Measurements from ENCODE around the gene KCTD1. TPM values are rescaled to one million over a fixed set of nuclear protein-coding genes. Genes with fewer than 3 reads are reported as not detected.
A peak's percentile ranks its signal among the peaks of the same experiment; 100 is the strongest.

Gene KCTD1
- polyA plus RNA-seq, 4 donors, result 1.8 to 5.8 (median 3.2) TPM

DNA sequence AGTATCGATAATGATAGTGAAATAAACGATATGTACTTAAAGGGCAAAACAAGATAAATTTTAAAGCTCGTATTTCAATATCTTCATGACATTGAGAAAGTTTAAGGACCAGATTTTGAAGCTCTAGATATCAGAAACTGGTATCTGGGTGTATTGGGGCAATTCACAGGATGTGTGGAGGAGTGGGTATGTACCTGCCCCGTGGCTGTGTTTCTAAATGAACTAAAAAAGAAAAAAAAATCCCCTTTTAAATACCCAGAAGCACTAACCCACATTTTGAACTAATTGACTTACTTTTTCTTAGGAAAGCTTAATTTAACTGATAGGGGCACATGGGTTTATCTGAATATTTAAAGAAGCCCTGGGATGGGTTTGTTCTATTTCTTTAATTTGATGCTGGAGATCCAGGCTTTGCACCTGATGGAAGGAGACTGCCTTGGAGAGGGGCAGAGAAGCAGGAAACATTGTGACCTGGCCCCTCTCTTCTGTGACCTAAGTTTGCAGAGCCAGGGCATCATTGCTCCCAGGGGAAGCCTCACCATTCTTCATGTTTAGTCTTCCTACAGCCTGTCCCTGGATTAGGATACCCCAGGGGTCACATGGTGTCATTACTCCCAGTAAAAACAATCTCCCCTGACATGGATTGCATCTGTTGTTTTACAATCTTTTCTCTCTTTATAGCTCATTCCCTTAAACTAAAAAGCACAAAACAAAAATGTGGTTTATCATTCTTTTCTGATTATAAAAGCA, 7.6 kb upstream of the KCTD1 start:
- FAIRE-seq, result no peak
- WGBS, 3 donors, result 24 to 72% (median 46%) methylated on average over 4 of the region's 4 CpGs
- Histone ChIP-seq H3K4me1 (ENCODE audit: control insufficient read depth in 3 of 3, insufficient read depth in 2 of 3, low read depth in 1 of 3, low read length in 2 of 3) (peaks cover 0 to 2% (median 0%) of the 10 kb centered on the region in 3 donors), H3K4me3 (ENCODE audit: low read depth in 1 of 3, low read length in 3 of 3) (no peak overlapping the region), H3K36me3 (ENCODE audit: control insufficient read depth in 3 of 3, insufficient read depth in 2 of 3, low read depth in 1 of 3, low read length in 3 of 3) (no peaks in the 10 kb centered on the region), H3K27ac (ENCODE audit: low read depth in 1 of 3, low read length in 2 of 3) (no peak overlapping the region), H3K9me3 (ENCODE audit: control insufficient read depth in 2 of 2, insufficient read depth in 1 of 2, low read depth in 1 of 2, low read length in 1 of 2) (no peaks in the 10 kb centered on the region), H3K27me3 (ENCODE audit: control insufficient read depth in 3 of 3, insufficient read depth in 3 of 3, low read length in 3 of 3) (peaks cover 2 to 33% (median 7%) of the 10 kb centered on the region in 3 donors)
- DNase-seq, result no peak

DNA sequence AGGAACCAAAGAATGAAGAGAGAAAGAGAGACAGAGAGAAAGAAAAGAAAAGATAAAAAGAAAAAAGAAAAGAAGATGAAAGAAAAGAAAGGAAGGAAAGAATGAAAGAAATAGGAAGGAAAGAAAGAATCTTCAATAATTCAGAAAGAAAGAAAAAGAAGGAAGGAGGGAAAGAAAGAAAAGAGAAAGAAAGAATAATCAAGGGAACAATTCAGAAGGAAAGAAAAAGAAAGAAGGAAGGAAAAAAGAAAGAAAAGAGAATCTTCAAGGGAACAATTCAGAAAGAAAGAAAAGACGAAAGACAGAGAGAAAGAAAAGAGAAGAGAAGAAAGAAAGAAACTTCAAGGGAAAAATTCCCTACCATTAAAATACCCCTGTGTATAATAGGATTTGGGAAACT, 5.6 kb upstream of the KCTD1 start:
- Histone ChIP-seq H3K27me3 (ENCODE audit: control insufficient read depth in 3 of 3, insufficient read depth in 3 of 3, low read length in 3 of 3) (peaks cover 17 to 53% (median 20%) of the 10 kb centered on the region in 3 donors), H3K27ac (ENCODE audit: low read depth in 1 of 3, low read length in 2 of 3) (no peak overlapping the region), H3K4me1 (ENCODE audit: control insufficient read depth in 3 of 3, insufficient read depth in 2 of 3, low read depth in 1 of 3, low read length in 2 of 3) (peaks cover 0 to 14% (median 9%) of the 10 kb centered on the region in 3 donors), H3K36me3 (ENCODE audit: control insufficient read depth in 3 of 3, insufficient read depth in 2 of 3, low read depth in 1 of 3, low read length in 3 of 3) (no peaks in the 10 kb centered on the region), H3K4me3 (ENCODE audit: low read depth in 1 of 3, low read length in 3 of 3) (no peak overlapping the region), H3K9me3 (ENCODE audit: control insufficient read depth in 2 of 2, insufficient read depth in 1 of 2, low read depth in 1 of 2, low read length in 1 of 2) (no peaks in the 10 kb centered on the region)
- DNase-seq, result no peak
- FAIRE-seq, result no peak
- WGBS, 3 donors, result 81 to 94% (median 86%) methylated on average over 1 of the region's 1 CpG

DNA sequence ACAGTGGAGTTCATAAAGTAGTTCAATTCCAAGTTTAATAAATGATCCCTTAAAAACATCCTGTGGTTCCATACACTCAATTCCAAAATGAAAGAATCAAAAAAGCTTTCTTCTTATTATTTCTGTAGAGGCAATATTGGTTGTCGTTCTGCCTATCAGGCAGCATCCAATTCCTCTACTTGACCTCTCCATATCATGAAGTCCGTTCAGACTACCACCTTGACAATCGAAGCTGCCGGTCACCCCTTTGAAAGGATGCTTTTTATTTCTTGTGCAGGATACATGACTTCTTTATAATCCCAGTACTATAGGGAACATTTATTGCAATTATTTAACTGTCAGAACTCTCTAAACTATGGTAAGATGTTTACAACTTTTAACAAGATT, 3.3 kb upstream of the KCTD1 start:
- Histone ChIP-seq H3K27me3 (ENCODE audit: control insufficient read depth in 3 of 3, insufficient read depth in 3 of 3, low read length in 3 of 3) (peaks cover 17 to 56% (median 20%) of the 10 kb centered on the region in 3 donors), H3K36me3 (ENCODE audit: control insufficient read depth in 3 of 3, insufficient read depth in 2 of 3, low read depth in 1 of 3, low read length in 3 of 3) (no peaks in the 10 kb centered on the region), H3K4me1 (ENCODE audit: control insufficient read depth in 3 of 3, insufficient read depth in 2 of 3, low read depth in 1 of 3, low read length in 2 of 3) (peaks cover 0 to 21% (median 13%) of the 10 kb centered on the region in 3 donors), H3K4me3 (ENCODE audit: low read depth in 1 of 3, low read length in 3 of 3) (no peak overlapping the region), H3K9me3 (ENCODE audit: control insufficient read depth in 2 of 2, insufficient read depth in 1 of 2, low read depth in 1 of 2, low read length in 1 of 2) (no peaks in the 10 kb centered on the region), H3K27ac (ENCODE audit: low read depth in 1 of 3, low read length in 2 of 3) (no peak overlapping the region)
- DNase-seq (peak in 1 of 2 donors; percentile 9), FAIRE-seq (no peak)
- WGBS, 3 donors, result 18 to 36% (median 36%) methylated on average over 4 of the region's 4 CpGs

DNA sequence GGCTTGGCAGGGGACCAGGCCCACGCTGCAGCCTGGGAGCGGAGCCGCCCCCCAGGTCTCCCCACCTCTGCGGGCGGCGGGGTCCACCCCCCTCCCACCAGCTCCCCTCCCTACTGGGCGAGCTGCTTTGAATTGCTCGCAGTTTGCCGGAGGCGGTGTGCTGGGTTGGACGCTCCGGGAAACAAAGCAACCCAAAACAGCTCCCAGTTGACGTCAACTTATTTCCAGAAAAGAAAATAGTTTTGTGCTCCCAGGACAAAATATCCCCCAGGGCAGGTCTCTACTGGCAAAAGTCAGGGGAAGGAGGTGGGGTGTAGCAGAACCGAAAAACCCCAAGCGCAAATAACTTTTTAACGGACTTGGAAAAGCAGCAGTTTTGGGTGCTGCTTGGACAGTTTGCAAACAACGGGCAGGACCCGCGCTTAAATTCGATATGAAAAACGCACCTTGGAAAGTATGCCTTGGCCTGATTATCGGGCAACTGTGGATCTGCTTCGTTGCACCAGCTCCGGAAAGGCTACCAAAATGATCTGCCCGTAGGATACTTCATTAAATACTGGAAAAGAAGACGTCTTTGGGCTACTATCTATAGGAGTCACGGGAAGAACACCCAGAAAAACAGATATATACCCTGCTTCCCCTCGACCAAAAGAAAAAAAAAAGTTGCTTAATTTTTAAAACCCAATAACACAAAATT, 2.8 kb upstream of the KCTD1 start:
- H3K36me3 ChIP-seq (ENCODE audit: control insufficient read depth in 3 of 3, insufficient read depth in 2 of 3, low read depth in 1 of 3, low read length in 3 of 3), result no peaks in the 10 kb centered on the region
- WGBS, 3 donors, result 5 to 16% (median 8%) methylated on average over 24 to 28 of the region's 28 CpGs
- no peaks in the 10 kb centered on the region for H3K9me3 ChIP-seq (ENCODE audit: control insufficient read depth in 2 of 2, insufficient read depth in 1 of 2, low read depth in 1 of 2, low read length in 1 of 2)
- H3K4me1 ChIP-seq (ENCODE audit: control insufficient read depth in 3 of 3, insufficient read depth in 2 of 3, low read depth in 1 of 3, low read length in 2 of 3), result peaks cover 0 to 26% (median 14%) of the 10 kb centered on the region in 3 donors
- no peak overlapping the region for H3K27ac ChIP-seq (ENCODE audit: low read depth in 1 of 3, low read length in 2 of 3)
- DNase-seq (peak in 1 of 2 donors; percentile 40), FAIRE-seq (no peak)
- no peak overlapping the region for H3K4me3 ChIP-seq (ENCODE audit: low read depth in 1 of 3, low read length in 3 of 3)
- peaks cover 17 to 56% (median 20%) of the 10 kb centered on the region in 3 donors for H3K27me3 ChIP-seq (ENCODE audit: control insufficient read depth in 3 of 3, insufficient read depth in 3 of 3, low read length in 3 of 3)

DNA sequence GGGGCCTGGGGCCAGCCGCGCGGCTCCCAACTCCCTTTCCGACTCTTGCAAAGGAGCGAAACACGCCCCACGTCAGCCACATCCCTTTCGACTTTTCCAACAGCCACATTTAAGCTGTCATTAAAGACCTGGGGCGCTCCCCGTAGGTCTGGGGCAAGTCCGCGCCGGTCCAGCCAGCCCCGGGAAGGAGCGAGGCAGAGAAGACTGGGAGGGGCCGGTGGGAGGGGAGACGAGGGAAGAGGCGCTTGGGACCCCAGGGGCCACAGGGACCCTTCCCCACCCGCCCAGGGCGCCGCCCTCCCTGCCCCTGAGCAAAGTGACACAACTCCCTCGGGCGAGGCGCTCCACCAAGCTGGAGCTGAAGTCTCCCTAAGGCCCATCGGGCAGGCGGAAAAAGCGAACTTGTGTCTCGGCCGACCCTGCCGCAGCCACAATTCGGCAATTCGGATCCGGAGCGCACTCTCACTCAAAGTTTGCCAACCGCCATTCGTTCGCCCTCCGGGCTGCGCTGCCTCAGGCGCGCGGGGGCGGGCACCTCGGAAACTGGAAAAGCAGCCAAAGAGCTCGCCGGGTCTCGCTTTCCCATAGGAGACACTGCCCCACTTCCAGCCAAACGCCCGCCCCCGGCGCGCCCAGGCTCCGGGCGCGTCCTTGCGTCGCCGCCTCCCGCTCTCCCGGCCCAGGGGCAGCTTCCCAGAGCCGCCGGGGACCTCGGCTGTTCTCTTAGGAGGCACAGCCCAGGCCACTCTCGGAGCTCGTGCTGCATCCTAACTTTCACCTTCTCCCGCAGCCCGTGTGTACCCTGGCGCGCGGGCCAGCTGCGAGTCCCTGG, 1.1 kb upstream of the KCTD1 start:
- H3K9me3 ChIP-seq (ENCODE audit: control insufficient read depth in 2 of 2, insufficient read depth in 1 of 2, low read depth in 1 of 2, low read length in 1 of 2), result no peaks in the 10 kb centered on the region
- WGBS, 3 donors, result 0 to 1% (median 0%) methylated on average over 55 to 71 of the region's 71 CpGs
- no peak for FAIRE-seq
- H3K4me1 ChIP-seq (ENCODE audit: control insufficient read depth in 3 of 3, insufficient read depth in 2 of 3, low read depth in 1 of 3, low read length in 2 of 3), result peaks cover 2 to 26% (median 17%) of the 10 kb centered on the region in 3 donors
- peak; percentile 28 to 70 for DNase-seq
- H3K27me3 ChIP-seq (ENCODE audit: control insufficient read depth in 3 of 3, insufficient read depth in 3 of 3, low read length in 3 of 3), result peaks cover 17 to 56% (median 20%) of the 10 kb centered on the region in 3 donors
- H3K4me3 ChIP-seq (ENCODE audit: low read depth in 1 of 3, low read length in 3 of 3), result peak overlapping the region; percentile 62 to 90 (median 70)
- H3K36me3 ChIP-seq (ENCODE audit: control insufficient read depth in 3 of 3, insufficient read depth in 2 of 3, low read depth in 1 of 3, low read length in 3 of 3), result no peaks in the 10 kb centered on the region
- H3K27ac ChIP-seq (ENCODE audit: low read depth in 1 of 3, low read length in 2 of 3), result no peak overlapping the region

DNA sequence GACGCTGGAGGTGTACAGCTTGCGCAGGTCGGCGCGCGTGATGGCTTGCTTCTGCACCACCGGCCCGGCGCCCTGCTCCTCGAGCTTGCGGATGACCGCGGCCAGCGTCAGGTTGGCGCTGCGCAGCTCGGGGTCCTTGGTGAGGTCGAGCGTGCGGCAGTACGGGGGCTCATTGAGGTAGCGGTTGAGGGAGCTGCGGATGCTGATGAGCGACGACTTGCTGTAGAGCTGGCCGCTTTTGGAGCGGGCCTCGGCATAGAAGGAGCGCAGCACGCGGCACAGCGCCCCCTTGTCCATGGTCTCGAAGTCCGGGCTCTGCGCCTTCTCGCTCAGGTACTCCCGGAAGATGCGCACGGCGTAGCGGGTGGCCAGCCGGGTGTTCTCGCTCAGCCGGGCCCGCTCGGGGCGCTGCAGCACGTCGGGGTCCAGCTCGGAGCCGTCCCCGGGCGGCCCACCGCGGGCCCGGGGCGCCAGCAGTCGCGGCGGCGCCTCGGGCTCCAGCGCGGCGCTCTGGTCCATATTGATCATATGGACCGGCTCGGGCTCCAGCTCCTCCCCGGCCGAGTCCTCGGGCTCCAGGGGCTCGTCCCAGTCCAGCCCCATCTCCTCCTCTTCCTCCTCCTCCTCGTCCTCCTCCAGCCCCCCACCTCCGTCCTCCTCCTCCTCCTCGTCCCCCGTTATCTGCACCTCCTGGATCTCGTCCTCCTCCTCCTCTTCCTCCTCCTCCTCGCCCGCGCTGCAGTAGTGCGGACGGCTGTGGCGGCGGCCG, 523 bp downstream of the KCTD1 start:
- peak overlapping the region; percentile 62 to 90 (median 70) for H3K4me3 ChIP-seq (ENCODE audit: low read depth in 1 of 3, low read length in 3 of 3)
- peak; percentile 53 to 90 for DNase-seq
- H3K4me1 ChIP-seq (ENCODE audit: control insufficient read depth in 3 of 3, insufficient read depth in 2 of 3, low read depth in 1 of 3, low read length in 2 of 3), result peaks cover 2 to 26% (median 17%) of the 10 kb centered on the region in 3 donors
- 3 to 13% (median 11%) methylated on average over 62 to 84 of the region's 84 CpGs for WGBS, 3 donors
- no peaks in the 10 kb centered on the region for H3K9me3 ChIP-seq (ENCODE audit: control insufficient read depth in 2 of 2, insufficient read depth in 1 of 2, low read depth in 1 of 2, low read length in 1 of 2)
- FAIRE-seq, result no peak
- peak overlapping the region in 1 of 3 donors; percentile 12 for H3K27ac ChIP-seq (ENCODE audit: low read depth in 1 of 3, low read length in 2 of 3)
- no peaks in the 10 kb centered on the region for H3K36me3 ChIP-seq (ENCODE audit: control insufficient read depth in 3 of 3, insufficient read depth in 2 of 3, low read depth in 1 of 3, low read length in 3 of 3)
- peaks cover 17 to 45% (median 20%) of the 10 kb centered on the region in 3 donors for H3K27me3 ChIP-seq (ENCODE audit: control insufficient read depth in 3 of 3, insufficient read depth in 3 of 3, low read length in 3 of 3)

DNA sequence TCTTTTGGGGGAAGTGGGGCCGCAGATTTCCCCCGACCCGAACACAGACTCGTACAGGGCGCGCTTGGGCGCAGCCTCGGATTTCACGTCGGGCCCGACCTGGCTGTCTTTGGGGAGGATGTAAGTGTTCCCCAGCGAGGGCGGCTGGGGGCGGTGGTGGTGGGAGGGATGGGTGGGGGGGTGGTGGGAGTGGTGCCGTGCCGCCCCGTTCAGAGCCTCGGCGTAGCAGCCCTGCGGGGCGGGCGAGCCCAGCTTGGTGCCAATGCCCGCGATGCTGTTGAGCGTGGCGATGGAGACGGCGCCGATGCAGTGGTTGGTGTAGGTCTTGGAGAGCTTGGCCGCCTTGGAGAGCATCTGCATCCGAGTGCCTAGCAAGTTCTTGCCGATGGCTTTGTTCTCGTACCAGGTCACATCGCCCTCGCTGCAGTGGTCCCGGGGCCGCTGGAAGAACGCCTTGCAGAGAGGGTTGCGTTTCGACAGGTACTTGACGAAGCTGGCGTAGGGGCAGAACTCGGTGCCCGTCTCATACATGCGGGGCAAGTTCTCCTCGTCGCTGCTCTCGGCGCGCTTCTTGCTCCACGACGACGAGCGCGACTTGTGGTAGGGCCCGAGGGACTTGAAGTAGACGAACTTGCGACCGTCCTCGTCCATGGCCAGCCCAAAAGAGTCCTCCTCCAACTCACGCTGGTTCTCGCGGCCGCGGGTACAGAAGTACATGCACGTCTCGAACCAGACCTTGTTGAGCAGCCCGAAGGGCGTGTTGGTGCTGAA, 1.3 kb downstream of the KCTD1 start:
- H3K27me3 ChIP-seq (ENCODE audit: control insufficient read depth in 3 of 3, insufficient read depth in 3 of 3, low read length in 3 of 3), result peaks cover 17 to 38% (median 18%) of the 10 kb centered on the region in 3 donors
- H3K27ac ChIP-seq (ENCODE audit: low read depth in 1 of 3, low read length in 2 of 3), result no peak overlapping the region
- peaks cover 2 to 26% (median 17%) of the 10 kb centered on the region in 3 donors for H3K4me1 ChIP-seq (ENCODE audit: control insufficient read depth in 3 of 3, insufficient read depth in 2 of 3, low read depth in 1 of 3, low read length in 2 of 3)
- no peaks in the 10 kb centered on the region for H3K36me3 ChIP-seq (ENCODE audit: control insufficient read depth in 3 of 3, insufficient read depth in 2 of 3, low read depth in 1 of 3, low read length in 3 of 3)
- FAIRE-seq, result no peak
- WGBS, 3 donors, result 66 to 92% (median 81%) methylated on average over 68 to 69 of the region's 69 CpGs
- DNase-seq, result no peak
- peak overlapping the region in 1 of 3 donors; percentile 62 for H3K4me3 ChIP-seq (ENCODE audit: low read depth in 1 of 3, low read length in 3 of 3)
- no peaks in the 10 kb centered on the region for H3K9me3 ChIP-seq (ENCODE audit: control insufficient read depth in 2 of 2, insufficient read depth in 1 of 2, low read depth in 1 of 2, low read length in 1 of 2)
